ENCODE data around the gene TMEM128. TPM values are rescaled to one million over a fixed set of nuclear protein-coding genes. Genes with fewer than 3 reads are reported as not detected.

TMEM128 gene
- total RNA-seq, 2 donors from 2014 or later: 26.0 to 31.3 TPM

GRCh38 chr4:4277531-4277930, 29.5 kb upstream of the TMEM128 start:
- H3K4me3 ChIP-seq (ENCODE audit: low read length): no peak overlapping the region
- H3K27ac Mint-ChIP-seq: no peak overlapping the region
- WGBS, 2 experiments (ENCODE audit: insufficient coverage in 1 of 2, insufficient read length in 1 of 2): 77 to 96% methylated on average over 5 to 6 of the region's 6 CpGs
- no peak for DNase-seq
- H3K9me3 Mint-ChIP-seq: no peaks in the 10 kb centered on the region
- no peaks in the 10 kb centered on the region for H3K27me3 ChIP-seq (ENCODE audit: control insufficient read depth, insufficient read depth, low read length, poor library complexity, severe bottlenecking)
- H3K9ac ChIP-seq (ENCODE audit: extremely low read depth, low read length, poor library complexity, severe bottlenecking): no peak overlapping the region
- no peak overlapping the region for H3K4me3 Mint-ChIP-seq
- peaks cover 79% of the 10 kb centered on the region for H3K36me3 ChIP-seq (ENCODE audit: control insufficient read depth, insufficient read depth, low read length)
- peaks cover 60% of the 10 kb centered on the region for H3K36me3 Mint-ChIP-seq (ENCODE audit: low read depth)
- H3K4me1 Mint-ChIP-seq: no peaks in the 10 kb centered on the region
- H3K27ac ChIP-seq (ENCODE audit: low read depth, low read length): no peak overlapping the region
- H3K27me3 Mint-ChIP-seq (ENCODE audit: insufficient read depth): no peaks in the 10 kb centered on the region
- no peak for TF ChIP-seq CTCF (conservative IDR thresholded peaks at IDR 0.05)
- H3K4me1 ChIP-seq (ENCODE audit: control insufficient read depth, insufficient read depth, low read length): no peaks in the 10 kb centered on the region
- H3K9me3 ChIP-seq (ENCODE audit: control insufficient read depth, low read length): no peaks in the 10 kb centered on the region

GRCh38 chr4:4274226-4274625, 26.2 kb upstream of the TMEM128 start:
- H3K27ac Mint-ChIP-seq: no peak overlapping the region
- Histone ChIP-seq H3K27me3 (ENCODE audit: control insufficient read depth, insufficient read depth, low read length, poor library complexity, severe bottlenecking) (no peaks in the 10 kb centered on the region), H3K4me1 (ENCODE audit: control insufficient read depth, insufficient read depth, low read length) (no peaks in the 10 kb centered on the region), H3K9me3 (ENCODE audit: control insufficient read depth, low read length) (no peaks in the 10 kb centered on the region), H3K4me3 (ENCODE audit: low read length) (no peak overlapping the region), H3K9ac (ENCODE audit: extremely low read depth, low read length, poor library complexity, severe bottlenecking) (no peak overlapping the region), H3K36me3 (ENCODE audit: control insufficient read depth, insufficient read depth, low read length) (peaks cover 74% of the 10 kb centered on the region), H3K27ac (ENCODE audit: low read depth, low read length) (no peak overlapping the region)
- WGBS, 2 experiments (ENCODE audit: insufficient coverage in 1 of 2, insufficient read length in 1 of 2): 95 to 97% methylated on average over 12 to 14 of the region's 14 CpGs
- H3K4me1 Mint-ChIP-seq: no peaks in the 10 kb centered on the region
- TF ChIP-seq CTCF (conservative IDR thresholded peaks at IDR 0.05): no peak
- no peak overlapping the region for H3K4me3 Mint-ChIP-seq
- peaks cover 58% of the 10 kb centered on the region for H3K36me3 Mint-ChIP-seq (ENCODE audit: low read depth)
- no peak for DNase-seq
- no peaks in the 10 kb centered on the region for H3K9me3 Mint-ChIP-seq
- no peaks in the 10 kb centered on the region for H3K27me3 Mint-ChIP-seq (ENCODE audit: insufficient read depth)

GRCh38 chr4:4271912-4272311, 23.9 kb upstream of the TMEM128 start:
- H3K9ac ChIP-seq (ENCODE audit: extremely low read depth, low read length, poor library complexity, severe bottlenecking): no peak overlapping the region
- no peak overlapping the region for H3K27ac Mint-ChIP-seq
- no peaks in the 10 kb centered on the region for H3K27me3 Mint-ChIP-seq (ENCODE audit: insufficient read depth)
- H3K4me3 ChIP-seq (ENCODE audit: low read length): no peak overlapping the region
- no peaks in the 10 kb centered on the region for H3K4me1 ChIP-seq (ENCODE audit: control insufficient read depth, insufficient read depth, low read length)
- peaks cover 69% of the 10 kb centered on the region for H3K36me3 ChIP-seq (ENCODE audit: control insufficient read depth, insufficient read depth, low read length)
- no peak overlapping the region for H3K27ac ChIP-seq (ENCODE audit: low read depth, low read length)
- no peaks in the 10 kb centered on the region for H3K9me3 Mint-ChIP-seq
- 95 to 100% methylated on average over 2 to 10 of the region's 10 CpGs for WGBS, 2 experiments (ENCODE audit: insufficient coverage in 1 of 2, insufficient read length in 1 of 2)
- no peak overlapping the region for H3K4me3 Mint-ChIP-seq
- no peaks in the 10 kb centered on the region for H3K27me3 ChIP-seq (ENCODE audit: control insufficient read depth, insufficient read depth, low read length, poor library complexity, severe bottlenecking)
- H3K9me3 ChIP-seq (ENCODE audit: control insufficient read depth, low read length): no peaks in the 10 kb centered on the region
- no peaks in the 10 kb centered on the region for H3K4me1 Mint-ChIP-seq
- peak; percentile 55 for TF ChIP-seq CTCF (conservative IDR thresholded peaks at IDR 0.05)
- H3K36me3 Mint-ChIP-seq (ENCODE audit: low read depth): peaks cover 54% of the 10 kb centered on the region
- DNase-seq: peak; percentile 54

Measured in endodermal cell (in vitro differentiated cells).